Prostate gland (tissue), 2 donors: ENCODE data around the gene NUDT2.

Experiments
- CTCF ChIP-seq, 4 experiments: fragments of 200-600 bp in 2 of 4; fragments of 450-650 bp in 2 of 4; sonication (generic) in 2 of 4; IDR thresholded peaks; 1 replicate in 3 of 4; 2 replicates in 1 of 4; pipeline ENCODE4 v1.5.1; 2016 to 2019; ENCODE audit warnings: antibody characterized with exemption in 4 of 4, mild to moderate bottlenecking in 2 of 4, moderate library complexity in 2 of 4
- POLR2A ChIP-seq: fragments of 450-650 bp; IDR thresholded peaks from one replicate; pipeline ENCODE4 v1.6.1; 2016; ENCODE audit warnings: antibody characterized with exemption, mild to moderate bottlenecking

GRCh38 chr9:34380511-34381315, 51.3 kb downstream of the NUDT2 start:
- TF ChIP-seq POLR2A: peak; percentile 66
- peak in 2 of 4 experiments; percentile 8 to 14 for TF ChIP-seq CTCF (IDR thresholded peaks at IDR 0.05)
